ENCODE data around the gene SEPTIN7.

DNA sequence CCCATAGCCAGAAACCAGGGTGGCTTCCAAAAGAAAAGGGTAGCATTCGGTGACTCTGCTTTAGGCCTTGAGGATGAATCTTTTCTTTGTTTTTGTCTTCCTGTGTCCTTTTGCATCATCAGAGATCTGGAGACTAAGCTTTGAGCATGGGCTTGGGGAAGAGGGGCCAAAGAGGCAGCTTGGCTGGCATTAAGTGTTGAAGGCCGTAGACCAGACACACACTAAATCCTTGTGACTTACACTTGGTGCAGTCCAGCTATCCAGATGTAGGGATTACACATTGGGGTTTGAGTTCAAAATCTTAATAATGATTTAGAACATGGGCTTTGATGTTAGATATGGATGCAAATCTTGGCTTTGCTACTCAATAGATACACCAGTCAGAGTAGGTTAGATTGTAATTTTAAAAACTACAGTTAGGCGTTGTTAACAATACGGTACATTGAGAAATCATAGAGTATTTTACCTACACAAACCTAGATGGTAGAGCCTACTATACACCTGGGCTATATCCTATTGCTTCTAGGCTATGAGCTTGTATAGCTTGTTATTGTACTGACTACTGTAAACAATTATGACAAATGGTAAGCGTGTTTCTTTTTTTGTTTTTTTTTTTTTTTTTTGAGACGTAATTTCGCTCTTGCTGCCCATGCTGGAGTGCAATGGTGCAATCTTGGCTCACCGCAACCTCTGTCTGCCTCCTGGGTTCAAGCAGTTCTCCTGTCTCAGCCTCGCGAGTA, 3.5 kb downstream of the SEPTIN7 start:
- TF ChIP-seq, protein P1, sequence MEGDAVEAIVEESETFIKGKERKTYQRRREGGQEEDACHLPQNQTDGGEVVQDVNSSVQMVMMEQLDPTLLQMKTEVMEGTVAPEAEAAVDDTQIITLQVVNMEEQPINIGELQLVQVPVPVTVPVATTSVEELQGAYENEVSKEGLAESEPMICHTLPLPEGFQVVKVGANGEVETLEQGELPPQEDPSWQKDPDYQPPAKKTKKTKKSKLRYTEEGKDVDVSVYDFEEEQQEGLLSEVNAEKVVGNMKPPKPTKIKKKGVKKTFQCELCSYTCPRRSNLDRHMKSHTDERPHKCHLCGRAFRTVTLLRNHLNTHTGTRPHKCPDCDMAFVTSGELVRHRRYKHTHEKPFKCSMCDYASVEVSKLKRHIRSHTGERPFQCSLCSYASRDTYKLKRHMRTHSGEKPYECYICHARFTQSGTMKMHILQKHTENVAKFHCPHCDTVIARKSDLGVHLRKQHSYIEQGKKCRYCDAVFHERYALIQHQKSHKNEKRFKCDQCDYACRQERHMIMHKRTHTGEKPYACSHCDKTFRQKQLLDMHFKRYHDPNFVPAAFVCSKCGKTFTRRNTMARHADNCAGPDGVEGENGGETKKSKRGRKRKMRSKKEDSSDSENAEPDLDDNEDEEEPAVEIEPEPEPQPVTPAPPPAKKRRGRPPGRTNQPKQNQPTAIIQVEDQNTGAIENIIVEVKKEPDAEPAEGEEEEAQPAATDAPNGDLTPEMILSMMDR (conservative IDR thresholded peaks at IDR 0.05; ENCODE audit: low read length), result no peak
- TF ChIP-seq EZH2phosphoT487 (IDR thresholded peaks at IDR 0.05; ENCODE audit: borderline replicate concordance, low read depth, low read length), result no peak
